ENCODE measurements around the gene ACSF3.

Gene ACSF3

GRCh38 chr16:89194340-89195311 is 101.0 kb downstream of the ACSF3 start:
- no peak for DNase-seq

DNA sequence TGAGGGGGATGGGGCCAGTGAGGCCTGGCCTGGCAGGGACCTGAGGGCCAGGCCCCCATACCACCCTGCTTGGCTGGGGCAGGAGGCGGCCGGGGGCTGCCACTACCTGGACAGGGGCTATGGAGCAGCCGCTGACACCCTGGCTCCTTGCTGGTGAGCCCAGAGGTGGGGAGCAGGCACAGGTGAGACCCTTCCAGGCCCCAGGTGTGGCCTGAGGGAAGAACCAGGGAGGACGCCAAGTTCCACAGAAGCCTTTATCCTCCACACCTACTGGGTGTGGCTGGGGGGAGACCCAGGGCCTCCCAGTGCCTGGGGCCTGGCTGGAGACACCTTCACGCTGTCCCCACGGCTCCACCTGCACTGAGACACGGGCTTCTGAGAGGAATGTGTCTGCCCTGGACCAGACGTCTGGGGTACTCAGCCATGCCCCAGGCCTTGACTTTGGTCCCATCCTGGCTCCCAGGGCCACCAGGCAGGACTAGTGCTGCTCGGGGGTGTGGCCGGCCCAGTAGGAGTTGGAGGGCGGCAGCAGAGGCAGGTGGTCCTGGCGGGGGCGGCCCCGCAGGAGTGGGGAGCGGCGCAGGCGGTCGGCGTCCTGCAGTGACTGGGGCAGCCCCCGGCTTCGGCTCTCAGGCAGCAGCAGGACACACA is 102.0 kb downstream of the ACSF3 start:
- DNase-seq = no peak

GRCh38 chr16:89197033-89197632 is 103.5 kb downstream of the ACSF3 start:
- DNase-seq = no peak

- no peak for DNase-seq
These were observed 104.2 kb downstream of the ACSF3 start for GRCh38 chr16:89197633-89198416.

DNA sequence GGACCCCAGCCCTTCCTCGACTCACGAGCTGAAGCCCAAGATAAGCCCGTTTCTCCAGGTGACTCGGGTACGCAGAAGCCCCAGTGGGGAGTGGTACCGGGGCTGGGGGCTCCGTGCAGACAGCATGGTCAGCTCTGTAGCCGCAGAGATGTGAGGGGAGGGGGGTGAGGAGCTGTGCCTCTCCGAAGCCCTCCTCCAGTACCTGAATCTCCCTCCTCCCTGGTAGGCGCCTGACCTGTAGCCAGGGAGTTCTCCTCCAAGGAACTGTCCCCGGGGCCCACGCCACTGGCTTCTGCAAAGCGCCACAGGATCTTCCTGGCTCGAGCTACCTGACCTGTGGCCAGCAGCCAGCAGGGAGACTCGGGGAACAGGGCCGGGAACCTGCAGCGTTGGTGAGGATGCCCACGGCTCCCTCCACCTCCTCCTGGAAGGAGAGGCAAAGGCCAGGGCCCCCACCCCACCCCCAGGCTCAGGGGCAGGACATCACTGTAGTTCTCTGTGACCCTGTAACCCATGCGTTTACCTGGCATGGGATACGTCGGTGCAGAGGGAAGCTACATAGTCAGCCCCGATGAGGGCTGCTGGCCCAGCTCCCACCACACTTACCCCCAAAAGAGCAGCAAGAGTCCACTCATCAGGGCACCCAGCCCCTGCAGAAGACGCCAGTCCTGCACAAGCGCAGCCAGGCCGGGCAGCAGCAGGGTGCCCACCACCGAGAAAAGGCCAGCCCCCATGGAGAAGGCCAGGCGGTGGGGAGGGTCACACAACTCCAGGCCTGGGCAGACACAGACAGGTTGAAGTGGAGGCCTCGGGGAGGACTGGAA is 105.0 kb downstream of the ACSF3 start:
- DNase-seq = no peak

DNA sequence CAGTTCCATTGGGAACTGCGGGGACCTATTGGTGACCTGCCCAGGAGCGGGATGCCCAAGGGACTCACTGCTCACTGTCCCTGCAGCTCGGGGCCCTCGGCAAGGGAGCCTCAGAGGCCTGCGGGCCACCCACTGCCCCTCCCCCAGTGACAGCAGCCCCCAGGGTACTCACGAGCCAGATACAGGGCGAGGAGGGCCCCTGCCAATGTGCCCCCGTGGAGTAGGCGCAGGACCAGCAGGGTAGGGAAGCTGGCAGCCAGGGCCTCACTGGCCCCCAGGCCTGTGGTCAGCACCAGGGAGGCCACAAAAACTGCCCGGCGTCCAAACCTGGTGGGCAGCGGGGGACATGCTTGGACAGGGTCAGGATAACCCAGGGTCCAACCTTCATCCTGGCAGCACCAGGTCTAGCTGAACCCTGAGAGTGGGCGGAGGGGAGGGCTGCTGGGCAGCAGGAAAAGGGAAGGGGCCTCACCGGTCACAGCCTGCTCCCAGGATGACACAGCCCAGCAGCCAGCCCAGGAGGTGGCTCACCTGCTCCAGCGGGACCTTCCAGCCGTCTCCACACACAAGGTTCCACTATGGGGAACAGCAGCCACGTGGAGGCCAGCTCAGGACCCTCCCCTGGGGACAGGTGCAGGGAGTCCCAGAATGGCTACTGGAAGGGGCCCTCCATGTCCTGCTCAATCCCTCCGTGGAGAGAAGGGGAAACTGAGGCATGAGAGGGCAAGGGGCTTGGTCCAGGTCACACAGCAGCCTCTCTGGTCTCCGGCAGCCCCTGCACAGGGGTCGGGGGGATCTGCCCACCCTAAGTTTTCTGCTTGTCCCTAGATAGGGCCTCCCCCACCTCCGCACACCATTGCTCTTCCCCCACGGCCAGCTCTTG is 105.8 kb downstream of the ACSF3 start:
- DNase-seq = no peak

GRCh38 chr16:89200124-89200849 is 106.6 kb downstream of the ACSF3 start, which contains the start of gene SLC22A31:
Gene SLC22A31, minus strand, starts transcription at chr16:89200537. Its CDS starts 36 bp downstream, at chr16:89200501.
- DNase-seq = no peak

- no peak for DNase-seq
These were observed 107.3 kb downstream of the ACSF3 start for GRCh38 chr16:89200850-89201411.

GRCh38 chr16:89201439-89202377 is 108.1 kb downstream of the ACSF3 start:
- DNase-seq = peak; percentile 55

DNA sequence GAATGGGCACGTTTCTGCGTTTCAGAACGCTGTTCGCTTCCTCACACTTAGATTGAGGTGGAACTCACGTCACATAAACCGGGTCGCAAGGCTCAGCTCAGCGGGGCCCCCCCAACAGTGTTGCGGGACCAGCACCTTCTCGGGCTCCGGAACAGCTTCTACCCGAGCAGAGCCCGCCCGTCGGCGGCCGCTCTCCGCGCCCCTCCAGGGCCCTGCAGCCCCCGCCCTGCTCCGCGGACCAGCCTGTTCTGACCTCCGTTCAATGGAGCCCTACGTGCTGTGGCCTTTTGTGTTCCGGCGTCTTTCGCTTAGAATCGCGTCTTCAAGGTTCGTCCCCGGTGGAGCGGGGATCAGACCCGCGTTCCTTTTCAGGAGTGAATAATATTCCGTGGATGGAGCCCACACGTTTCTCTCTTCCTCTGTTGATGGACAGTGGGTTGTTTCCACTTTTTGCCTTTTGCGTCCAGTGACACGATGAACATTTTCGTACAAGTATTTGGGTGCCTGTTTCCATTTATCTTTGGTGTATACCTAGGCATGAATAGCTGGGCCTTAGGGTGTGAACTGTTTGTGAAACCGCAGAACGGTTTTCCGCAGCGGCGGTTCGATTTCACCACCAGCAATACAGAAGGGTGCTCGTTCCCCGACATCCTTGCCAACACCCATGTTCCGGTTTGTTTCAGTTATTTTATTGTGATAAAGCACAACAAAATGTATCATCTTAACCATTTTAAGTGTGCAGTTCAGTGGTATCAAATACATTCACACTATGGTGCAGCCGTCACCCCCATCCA is 109.0 kb downstream of the ACSF3 start:
- DNase-seq = no peak

Data from EL (cell line).